NCI-H460 (cell line): ENCODE measurements around the gene LGALS9B. TPM values are rescaled to one million over a fixed set of nuclear protein-coding genes. Genes with fewer than 3 reads are reported as not detected.
"Not testable (repeated sequence)": the region's sequence is repeated elsewhere in the genome, so short reads cannot be mapped to it uniquely, and the experiment has no call there.

Source experiments
- DNase-seq: peaks from one replicate; pipeline ENCODE4 v3.0.0-alpha.2; 2016; ENCODE audit warnings: low read depth; ENCODE audit errors: extremely low read depth
- small RNA-seq, 2 experiments: library from RNA; depleted of rRNA; stranded (forward); fragments of <200 nt; gene quantifications; one replicate each; pipeline ENCODE3, GENCODE V24; 2014
- total RNA-seq: library from RNA; depleted of rRNA; stranded (reverse); fragments of >200 nt; shearing (Covaris generic); gene quantifications from 2 replicates; pipeline ENCODE4 v1.2.3, GENCODE V29; 2014; rRNA removed

The LGALS9B gene
- total RNA-seq, 1 experiment from 2014 or later, result 1.9 TPM

DNA sequence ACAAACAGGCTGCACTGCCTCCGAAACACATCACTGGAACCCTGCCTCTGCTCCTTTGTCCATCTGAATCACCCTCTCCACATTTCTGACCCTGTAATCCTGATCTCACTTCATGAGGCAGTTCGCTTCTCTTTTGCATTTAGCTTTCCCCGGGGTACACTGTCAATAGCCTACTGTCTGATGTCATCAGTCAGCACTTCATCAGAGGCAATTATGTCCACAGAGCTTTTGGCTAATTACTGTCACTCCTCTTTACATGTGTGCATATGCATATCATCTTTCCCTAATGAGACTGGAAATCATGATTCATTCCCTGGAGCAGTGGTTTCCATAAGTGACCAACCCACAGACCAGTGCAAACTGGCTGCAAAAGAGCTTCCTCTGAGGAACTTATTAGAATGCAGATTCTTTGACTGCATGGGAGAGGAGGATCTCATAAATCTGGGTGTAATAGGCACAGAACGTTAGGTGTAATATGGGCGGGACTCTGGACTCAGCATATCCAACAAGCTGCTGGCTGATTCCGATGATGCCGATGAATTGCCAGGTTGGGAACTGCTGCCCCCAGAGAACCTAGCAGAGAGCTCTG lies 49.8 kb downstream of the LGALS9B start:
- not testable (repeated sequence) for DNase-seq

DNA sequence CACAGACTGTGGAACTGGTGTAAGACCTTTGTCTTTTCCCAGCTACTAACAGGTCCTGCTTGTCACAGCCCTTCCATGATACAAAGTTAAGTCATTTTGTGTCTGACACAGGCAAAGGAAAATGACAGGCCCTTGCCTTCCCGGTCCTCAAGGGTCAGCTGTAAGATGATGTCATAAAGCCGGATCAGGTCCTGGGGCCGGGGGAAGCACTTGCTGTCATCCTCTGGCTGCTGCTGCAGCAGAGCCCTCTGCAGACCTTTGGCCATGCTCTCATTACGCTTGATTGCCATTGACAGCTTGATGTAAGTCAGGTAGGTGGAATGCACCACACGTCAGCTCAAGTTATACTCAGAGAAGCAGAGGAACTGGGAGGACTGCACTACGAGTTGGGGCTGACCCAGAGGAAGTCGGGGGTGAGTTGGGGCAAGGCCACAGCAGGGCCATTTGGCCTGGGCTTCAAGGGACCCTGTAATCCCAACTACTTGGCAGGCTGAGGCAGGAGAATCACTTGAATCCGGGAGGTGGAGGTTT lies 50.9 kb downstream of the LGALS9B start:
- DNase-seq, result not testable (repeated sequence)

DNA sequence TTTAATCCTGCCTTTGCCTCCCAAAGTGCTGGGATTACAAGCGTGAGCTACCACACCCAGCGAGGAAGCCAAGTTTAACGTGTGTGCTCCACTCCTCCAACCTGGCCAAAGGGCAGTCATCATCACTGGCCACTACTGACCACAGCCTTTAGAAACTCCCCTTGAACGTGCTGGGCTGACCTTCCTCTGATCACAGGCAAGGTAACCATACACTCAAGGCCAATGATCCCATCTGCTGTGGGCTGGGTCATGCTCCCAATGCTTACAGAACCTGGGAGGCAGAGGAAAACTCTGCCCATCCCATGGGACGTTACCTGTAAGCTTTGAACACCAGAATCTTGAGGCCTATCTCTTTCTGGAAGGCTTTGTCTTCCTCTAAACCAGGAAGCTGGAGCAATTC lies 51.9 kb downstream of the LGALS9B start:
- DNase-seq, result not testable (repeated sequence)

DNA sequence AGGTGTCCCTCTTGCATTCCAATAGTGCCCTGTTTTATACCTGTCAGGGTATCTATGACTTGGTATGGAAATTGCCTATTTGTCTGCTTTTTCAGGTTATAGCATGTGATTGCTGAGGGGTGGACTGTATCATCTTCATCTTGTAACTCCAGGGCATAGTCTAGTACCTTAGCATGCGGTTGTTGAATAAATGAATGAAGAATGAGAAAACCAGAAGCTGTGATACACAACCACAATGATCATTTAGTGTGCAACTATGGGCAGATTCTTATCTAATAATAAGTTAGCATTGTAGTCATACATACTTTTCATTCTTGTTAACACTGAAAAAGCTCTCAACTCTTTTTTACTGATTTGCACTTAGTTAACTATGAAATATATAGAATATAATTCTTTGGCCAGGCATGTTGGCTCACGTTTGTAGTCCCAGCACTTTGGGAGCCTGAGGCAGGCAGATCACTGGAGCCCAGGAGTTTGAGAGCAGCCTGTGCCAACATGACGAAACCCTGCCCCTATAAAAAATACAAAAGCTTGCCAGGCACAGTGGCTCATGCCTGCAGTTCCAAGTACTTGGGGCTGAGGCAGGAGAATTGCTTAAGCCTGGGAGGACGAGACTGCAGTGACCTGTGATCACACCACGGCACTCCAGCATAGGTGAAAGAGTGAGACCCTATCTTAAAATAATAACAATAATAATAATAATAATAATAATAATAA lies 65.9 kb downstream of the LGALS9B start:
- not testable (repeated sequence) for DNase-seq

DNA sequence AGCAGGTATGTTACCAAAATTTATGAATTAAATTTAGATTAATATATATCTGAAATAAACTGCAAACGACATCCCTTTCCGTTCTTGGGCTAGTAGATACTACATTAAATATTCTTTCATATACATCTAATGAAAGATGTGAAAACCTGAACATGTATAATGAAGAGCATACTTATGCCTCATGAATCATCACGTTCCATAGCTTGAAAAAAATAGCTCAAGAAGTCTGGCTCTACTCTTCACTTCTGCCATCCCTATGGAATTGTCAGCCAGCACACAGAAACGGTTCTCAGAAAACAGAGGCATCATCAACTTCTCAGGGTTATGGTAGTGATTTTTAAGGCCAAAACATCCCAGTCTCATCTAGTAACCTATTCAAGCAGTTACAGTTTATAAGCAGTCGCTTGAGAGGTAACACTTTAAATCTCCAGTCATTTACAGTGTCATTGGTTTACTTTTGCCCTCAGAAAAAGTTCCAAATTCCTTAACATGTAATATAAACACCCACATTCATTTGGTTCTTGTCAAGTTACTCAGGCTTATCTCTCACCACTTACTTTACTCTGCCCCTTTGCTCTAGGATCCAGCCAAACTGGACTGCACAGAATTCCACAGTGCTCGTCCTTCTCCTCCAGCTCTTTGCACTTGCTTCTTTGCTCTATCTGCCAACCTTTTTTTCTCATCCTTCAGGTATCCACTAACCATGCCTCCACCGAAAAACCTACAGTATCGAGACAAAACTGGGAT lies 66.6 kb downstream of the LGALS9B start:
- DNase-seq, result not testable (repeated sequence)

Small RNAs within 50 kb of the gene (small RNA-seq; reads per million reads assigned to genes)
- 0 reads per million in 2 experiments for gene YWHAEP3

Other genes with a start within 250 kb of the LGALS9B start
- gene CDRT15L2, start 112.2 kb upstream of the LGALS9B start, total RNA-seq, result not detected in 2 replicates